ENCODE measurements around the gene STXBP1. TPM values are rescaled to one million over a fixed set of nuclear protein-coding genes. Genes with fewer than 3 reads are reported as not detected.

STXBP1 gene
- total and polyA plus RNA-seq, 2 of the 13 experiments (the other 11 are each of a cell fraction or from before 2014, with no cell fraction given) = 2.9 TPM

GRCh38 chr9:127706836-127707241 lies 94.8 kb downstream of the STXBP1 start, which contains the start of gene CFAP157:
Gene CFAP157, plus strand, starts transcription at chr9:127706988. Its CDS starts 44 bp downstream, at chr9:127707032.
- Histone ChIP-seq H3K79me2 (ENCODE audit: insufficient read depth, low read length) (no peaks in the 10 kb centered on the region), H3K27ac (ENCODE audit: extremely low read length, insufficient read depth, low read length) (no peak within 1 kb of the TSS), H3K4me3 (replicated peaks in 1 of 3; ENCODE audit: insufficient read depth in 1 of 3, low read depth in 2 of 3, low read length in 3 of 3) (no peak within 1 kb of the TSS), H3K9me3 (ENCODE audit: low read length) (no peaks in the 10 kb centered on the region), H3K36me3 (replicated peaks in 1 of 2; ENCODE audit: control insufficient read depth in 1 of 2, insufficient read depth in 2 of 2, low read length in 2 of 2) (no peaks in the 10 kb centered on the region), H4K20me1 (ENCODE audit: insufficient read depth, low read length) (no peaks in the 10 kb centered on the region), H3K27me3 (ENCODE audit: control insufficient read depth in 1 of 2, insufficient read depth in 2 of 2, low read length in 2 of 2) (peaks cover 3 to 13% of the 10 kb centered on the region in 2 experiments; a peak in 2 of 5 replicates), H2AFZ (ENCODE audit: low read length) (no peak within 1 kb of the TSS), H3K4me1 (ENCODE audit: insufficient read depth, low read length) (peaks cover 28% of the 10 kb centered on the region), H3K9ac (ENCODE audit: insufficient read depth, low read depth, low read length) (no peak within 1 kb of the TSS), H3K4me2 (ENCODE audit: low read depth, low read length) (no peak within 1 kb of the TSS)
- FAIRE-seq = no peak
- in situ Hi-C loops (cut with HindIII; ENCODE audit: extremely low pct_ligation_motif_present, low pct_unique_long_range_greater_than_20kb) (no loop called here), intact Hi-C loops (cut with micrococcal nuclease; ENCODE audit: unreplicated experiment) (no loop called here)
- WGBS (ENCODE audit: low lambda C conversion rate) = 52% methylated on average over 10 of the region's 11 CpGs
- BruUV-seq (replicated peaks) = no TSS peak
- CTCF ChIA-PET (ENCODE audit: low intra/inter-chr PET ratio, low total read pairs) = interaction anchor here (1.4 kb wide), 1 partner anchor 116 kb away, joined by 3 read pairs; no protein-coding TSS in a partner anchor
- POLR2A ChIA-PET = interaction anchor here (1.4 kb wide), 1 partner anchor 9 kb away, joined by 4 read pairs; the partner anchor contains the start of genes PTRH1 and TTC16
- no peak for DNase-seq (ENCODE audit: low spot score)
- TF ChIP-seq FOXA1 (IDR thresholded peaks at IDR 0.05) = no peak
- TF ChIP-seq FOXA1 (CRISPR knock-in tag; IDR thresholded peaks at IDR 0.05) = peak; percentile 74
- TF ChIP-seq FOXA3 (CRISPR knock-in tag; IDR thresholded peaks at IDR 0.05) = peak; percentile 79
- TF ChIP-seq RFX3 (CRISPR knock-in tag; IDR thresholded peaks at IDR 0.05) = peak; percentile 85
- peak; percentile 60; the same call in 1 of the 2 replicates for TF ChIP-seq RFX1 (IDR thresholded peaks at IDR 0.05)
- TF ChIP-seq GABPA (IDR thresholded peaks at IDR 0.05; ENCODE audit: low read depth, low read length) = no peak
- peak; percentile 48; the same call in 1 of the 2 replicates for TF ChIP-seq GABPA (CRISPR knock-in tag; IDR thresholded peaks at IDR 0.05; ENCODE audit: low read depth)
- TF ChIP-seq ZFP91 (CRISPR knock-in tag; IDR thresholded peaks at IDR 0.05; ENCODE audit: borderline replicate concordance) = peak; percentile 99
- 0 out of 2 replicates have a peak, but pooled peaks have one; percentile 29 for TF ChIP-seq GABPB1 (CRISPR knock-in tag; IDR thresholded peaks at IDR 0.05)
- TF ChIP-seq RFX5 (IDR thresholded peaks at IDR 0.05; ENCODE audit: low read depth, low read length) = peak; percentile 38; the same call in 1 of the 2 replicates
- no peak for TF ChIP-seq POGZ (CRISPR knock-in tag; IDR thresholded peaks at IDR 0.05)
- TF ChIP-seq ZSCAN5A (CRISPR knock-in tag; IDR thresholded peaks at IDR 0.05; ENCODE audit: borderline replicate concordance) = no peak
- TF ChIP-seq RFXAP (CRISPR knock-in tag; IDR thresholded peaks at IDR 0.05; ENCODE audit: borderline replicate concordance) = no peak
- TF ChIP-seq HOXA7 (CRISPR knock-in tag; IDR thresholded peaks at IDR 0.05) = no peak
- no peak for TF ChIP-seq ZNF333 (CRISPR knock-in tag; IDR thresholded peaks at IDR 0.05; ENCODE audit: borderline replicate concordance)
- TF ChIP-seq SAP130 (CRISPR knock-in tag; IDR thresholded peaks at IDR 0.05; ENCODE audit: low read depth) = 0 out of 2 replicates have a peak, but pooled peaks have one; percentile 19
- no peak for TF ChIP-seq DMAP1 (CRISPR knock-in tag; IDR thresholded peaks at IDR 0.05)
- TF ChIP-seq POLR2AphosphoS5 (IDR thresholded peaks at IDR 0.05; ENCODE audit: low read depth, low read length) = no peak
- no peak for TF ChIP-seq ZNF788 (CRISPR knock-in tag; IDR thresholded peaks at IDR 0.05; ENCODE audit: borderline replicate concordance)
- ATAC-seq = peak; percentile 44

Measured in HepG2 (cell line).